T1000 (cell line): ENCODE measurements around the gene MAP3K21.

Experiments
- DNase-seq: peaks from one replicate; lab custom pipeline; 2025; ENCODE audit warnings: mixed read lengths; lab: John Stamatoyannopoulos, UW

Gene MAP3K21

GRCh38 chr1:233359431-233359830 lies 31.9 kb downstream of the MAP3K21 start:
- no peak for DNase-seq

GRCh38 chr1:233359905-233360304 lies 32.4 kb downstream of the MAP3K21 start:
- no peak for DNase-seq

GRCh38 chr1:233360525-233361102 lies 33.1 kb downstream of the MAP3K21 start:
- DNase-seq = no peak

- no peak for DNase-seq
Measured at GRCh38 chr1:233361876-233362275, 34.4 kb downstream of the MAP3K21 start.

GRCh38 chr1:233362743-233363142 lies 35.2 kb downstream of the MAP3K21 start:
- DNase-seq = no peak

GRCh38 chr1:233364026-233364425 lies 36.5 kb downstream of the MAP3K21 start:
- DNase-seq = no peak

- DNase-seq = no peak
Measured at GRCh38 chr1:233364695-233365539, 37.4 kb downstream of the MAP3K21 start.

- no peak for DNase-seq
Measured at GRCh38 chr1:233366575-233366974, 39.1 kb downstream of the MAP3K21 start.

GRCh38 chr1:233367057-233367803 lies 39.7 kb downstream of the MAP3K21 start:
- no peak for DNase-seq

GRCh38 chr1:233368106-233368788 lies 40.7 kb downstream of the MAP3K21 start:
- DNase-seq = no peak

GRCh38 chr1:233368789-233369130 lies 41.2 kb downstream of the MAP3K21 start:
- DNase-seq = no peak

- DNase-seq = no peak
Measured at GRCh38 chr1:233372218-233373120, 44.9 kb downstream of the MAP3K21 start.

GRCh38 chr1:233373226-233373625 lies 45.7 kb downstream of the MAP3K21 start:
- no peak for DNase-seq

- DNase-seq = no peak
Measured at GRCh38 chr1:233375653-233376052, 48.1 kb downstream of the MAP3K21 start.

GRCh38 chr1:233376382-233377110 lies 49.0 kb downstream of the MAP3K21 start:
- DNase-seq = no peak

- DNase-seq = no peak
Measured at GRCh38 chr1:233379869-233380438, 52.4 kb downstream of the MAP3K21 start.

GRCh38 chr1:233381806-233382205 lies 54.3 kb downstream of the MAP3K21 start:
- DNase-seq = no peak

GRCh38 chr1:233383984-233384383 lies 56.5 kb downstream of the MAP3K21 start:
- no peak for DNase-seq

- DNase-seq = no peak
Measured at GRCh38 chr1:233386336-233386735, 58.8 kb downstream of the MAP3K21 start.

- no peak for DNase-seq
Measured at GRCh38 chr1:233387585-233387984, 60.1 kb downstream of the MAP3K21 start.
